Caco-2 (cell line): ENCODE measurements around the gene BIRC7. TPM values are rescaled to one million over a fixed set of nuclear protein-coding genes. Genes with fewer than 3 reads are reported as not detected.

Experiments used
- BruUV-seq: library from RNA; stranded (reverse); fragments of 400-500 nt; replicated peaks from 2 replicates; lab custom pipeline; 2021; lab: Mats Ljungman, UMichigan
- CTCF ChIA-PET: fragments of 300-600 bp; sonication (Branson Sonifier 250); formaldehyde crosslinking; loops from one replicate; lab custom pipeline; 2022; ENCODE audit warnings: antibody characterized with exemption; lab: Charles Lee
- POLR2A ChIA-PET: fragments of 300-600 bp; sonication (Branson Sonifier 250); formaldehyde crosslinking; loops from one replicate; lab custom pipeline; 2022; ENCODE audit warnings: antibody characterized with exemption; lab: Charles Lee
- DNase-seq, 2 experiments: peaks; one replicate each; pipeline versions ENCODE4 v3.0.0 to v3.0.0-alpha.2; 2020 to 2022
- H3K27me3 ChIP-seq: replicated peaks from 2 replicates; pipeline ENCODE4 v1.6.0; 2011; ENCODE audit warnings: low read length; ENCODE audit not compliant: control insufficient read depth, insufficient read depth
- H3K36me3 ChIP-seq: 2 replicates; pipeline ENCODE4 v1.5.1; 2011; ENCODE audit warnings: low read length; ENCODE audit not compliant: control insufficient read depth, insufficient read depth
- H3K4me1 ChIP-seq: fragments of 250-450 bp; sonication (Bioruptor Pico); 2 replicates; pipeline ENCODE4 v1.5.1; 2020; ENCODE audit warnings: mild to moderate bottlenecking
- H3K4me3 ChIP-seq: 2 replicates; pipeline ENCODE4 v1.5.1; 2011; ENCODE audit warnings: low read depth, mild to moderate bottlenecking, control low read depth, low read length
- H3K9me3 ChIP-seq: fragments of 250-450 bp; sonication (Bioruptor Pico); 2 replicates; pipeline ENCODE4 v1.5.1; 2020; ENCODE audit warnings: mild to moderate bottlenecking, moderate library complexity
- H3K27ac Mint-ChIP-seq: one replicate; pipeline ENCODE4 v1.8.0; 2022; ENCODE audit warnings: mixed read lengths; ENCODE audit not compliant: unreplicated experiment
- H3K27me3 Mint-ChIP-seq: one replicate; pipeline ENCODE4 v1.8.0; 2022; ENCODE audit warnings: mixed read lengths; ENCODE audit not compliant: insufficient read depth, unreplicated experiment
- H3K36me3 Mint-ChIP-seq: one replicate; pipeline ENCODE4 v1.8.0; 2022; ENCODE audit warnings: mild to moderate bottlenecking, mixed read lengths; ENCODE audit not compliant: insufficient read depth, unreplicated experiment
- H3K4me1 Mint-ChIP-seq: one replicate; pipeline ENCODE4 v1.8.0; 2022; ENCODE audit warnings: low read depth, mixed read lengths; ENCODE audit not compliant: unreplicated experiment
- H3K4me3 Mint-ChIP-seq: one replicate; pipeline ENCODE4 v1.8.0; 2022; ENCODE audit warnings: mild to moderate bottlenecking, moderate library complexity, mixed read lengths; ENCODE audit not compliant: unreplicated experiment
- H3K9me3 Mint-ChIP-seq: one replicate; pipeline ENCODE4 v1.8.0; 2022; ENCODE audit warnings: mixed read lengths; ENCODE audit not compliant: unreplicated experiment
- CTCF ChIP-seq, 2 experiments: fragments of 200-600 bp in 1 of 2; IDR thresholded peaks; 1 replicate in 1 of 2; 2 replicates in 1 of 2; pipeline versions ENCODE4 v1.5.1 to v1.8.0; 2011 to 2022; ENCODE audit warnings: antibody characterized with exemption in 1 of 2, control low read depth in 1 of 2, inconsistent platforms in 1 of 2, low read depth in 1 of 2, low read length in 1 of 2, mild to moderate bottlenecking in 1 of 2, moderate library complexity in 1 of 2; ENCODE audit not compliant: insufficient read depth in 1 of 2, severe bottlenecking in 1 of 2, unreplicated experiment in 1 of 2
- intact Hi-C: fragments of 100-400 bp; cut with micrococcal nuclease; formaldehyde crosslinking; loops from one replicate; pipeline ENCODE4 v1.10.0; 2022; ENCODE audit not compliant: unreplicated experiment
- total RNA-seq: library from RNA; stranded (reverse); gene quantifications from 2 replicates; pipeline ENCODE4 v1.2.3, GENCODE V29; 2022

Gene BIRC7
- total RNA-seq, 1 experiment from 2014 or later: 0.54 TPM

GRCh38 chr20:63191400-63191799 lies 44.3 kb upstream of the BIRC7 start:
- Mint-ChIP-seq H3K27me3 (no peaks in the 10 kb centered on the region), H3K4me3 (no peak overlapping the region), H3K27ac (no peak overlapping the region), H3K4me1 (peaks cover 21% of the 10 kb centered on the region), H3K9me3 (no peaks in the 10 kb centered on the region), H3K36me3 (peaks cover 43% of the 10 kb centered on the region)
- Histone ChIP-seq H3K4me3 (no peak overlapping the region), H3K27me3 (no peaks in the 10 kb centered on the region), H3K4me1 (0 out of 2 replicates have a peak, but pooled peaks cover 4% of the 10 kb centered on the region), H3K36me3 (no peaks in the 10 kb centered on the region; the same call in 1 of the 2 replicates), H3K9me3 (0 out of 2 replicates have a peak, but pooled peaks cover under 1% of the 10 kb centered on the region)
- no peak for TF ChIP-seq CTCF (IDR thresholded peaks at IDR 0.05; ENCODE audit: insufficient read depth in 1 of 2, low read depth in 1 of 2, low read length in 1 of 2, severe bottlenecking in 1 of 2, unreplicated experiment in 1 of 2)
- DNase-seq: no peak
- no TSS peak for BruUV-seq
- intact Hi-C loops: no loop called here
- CTCF ChIA-PET: interaction anchor here (0.6 to 1.0 kb wide), 3 partner anchors 9 to 219 kb away, joined by 3 to 8 read pairs (median 4); no protein-coding TSS in a partner anchor
- POLR2A ChIA-PET: no interaction called here

GRCh38 chr20:63192721-63193120 lies 43.0 kb upstream of the BIRC7 start:
- Mint-ChIP-seq H3K27me3 (no peaks in the 10 kb centered on the region), H3K4me3 (no peak overlapping the region), H3K27ac (no peak overlapping the region), H3K4me1 (peaks cover 26% of the 10 kb centered on the region), H3K9me3 (no peaks in the 10 kb centered on the region), H3K36me3 (peaks cover 56% of the 10 kb centered on the region)
- no peaks in the 10 kb centered on the region for H3K27me3 ChIP-seq
- H3K4me3 ChIP-seq: no peak overlapping the region
- POLR2A ChIA-PET: interaction anchor here (1.2 kb wide), 1 partner anchor 11 kb away, joined by 3 read pairs; no protein-coding TSS in a partner anchor
- no peak for TF ChIP-seq CTCF (IDR thresholded peaks at IDR 0.05; ENCODE audit: insufficient read depth in 1 of 2, low read depth in 1 of 2, low read length in 1 of 2, severe bottlenecking in 1 of 2, unreplicated experiment in 1 of 2)
- 0 out of 2 replicates have a peak, but pooled peaks cover 4% of the 10 kb centered on the region for H3K4me1 ChIP-seq
- intact Hi-C loops: no loop called here
- CTCF ChIA-PET: interaction anchor here (0.6 to 1.4 kb wide), 2 partner anchors 31 to 134 kb away, joined by 3 read pairs; no protein-coding TSS in a partner anchor
- DNase-seq: no peak
- H3K36me3 ChIP-seq: peaks cover 4% of the 10 kb centered on the region
- BruUV-seq: no TSS peak
- H3K9me3 ChIP-seq: no peaks in the 10 kb centered on the region

- Mint-ChIP-seq H3K4me3 (peak overlapping the region; percentile 10), H3K27me3 (no peaks in the 10 kb centered on the region), H3K27ac (no peak overlapping the region), H3K9me3 (no peaks in the 10 kb centered on the region), H3K4me1 (peaks cover 41% of the 10 kb centered on the region), H3K36me3 (peaks cover 71% of the 10 kb centered on the region)
- Histone ChIP-seq H3K4me1 (0 out of 2 replicates have a peak, but pooled peaks cover 16% of the 10 kb centered on the region), H3K9me3 (no peaks in the 10 kb centered on the region), H3K4me3 (no peak overlapping the region), H3K36me3 (peaks cover 4% of the 10 kb centered on the region), H3K27me3 (no peaks in the 10 kb centered on the region)
- no peak for TF ChIP-seq CTCF (IDR thresholded peaks at IDR 0.05; ENCODE audit: insufficient read depth in 1 of 2, low read depth in 1 of 2, low read length in 1 of 2, severe bottlenecking in 1 of 2, unreplicated experiment in 1 of 2)
- intact Hi-C loops: no loop called here
- ChIA-PET CTCF (interaction anchor here (1.1 kb wide), 1 partner anchor 138 kb away, joined by 4 read pairs; no protein-coding TSS in a partner anchor), POLR2A (interaction anchor here (1.2 kb wide), 1 partner anchor 10 kb away, joined by 3 read pairs; no protein-coding TSS in a partner anchor)
- no peak for DNase-seq
- BruUV-seq: no TSS peak
Observed at GRCh38 chr20:63194007-63194796, 41.5 kb upstream of the BIRC7 start.
